ENCODE results near the gene IKBKE.

IKBKE gene

DNA sequence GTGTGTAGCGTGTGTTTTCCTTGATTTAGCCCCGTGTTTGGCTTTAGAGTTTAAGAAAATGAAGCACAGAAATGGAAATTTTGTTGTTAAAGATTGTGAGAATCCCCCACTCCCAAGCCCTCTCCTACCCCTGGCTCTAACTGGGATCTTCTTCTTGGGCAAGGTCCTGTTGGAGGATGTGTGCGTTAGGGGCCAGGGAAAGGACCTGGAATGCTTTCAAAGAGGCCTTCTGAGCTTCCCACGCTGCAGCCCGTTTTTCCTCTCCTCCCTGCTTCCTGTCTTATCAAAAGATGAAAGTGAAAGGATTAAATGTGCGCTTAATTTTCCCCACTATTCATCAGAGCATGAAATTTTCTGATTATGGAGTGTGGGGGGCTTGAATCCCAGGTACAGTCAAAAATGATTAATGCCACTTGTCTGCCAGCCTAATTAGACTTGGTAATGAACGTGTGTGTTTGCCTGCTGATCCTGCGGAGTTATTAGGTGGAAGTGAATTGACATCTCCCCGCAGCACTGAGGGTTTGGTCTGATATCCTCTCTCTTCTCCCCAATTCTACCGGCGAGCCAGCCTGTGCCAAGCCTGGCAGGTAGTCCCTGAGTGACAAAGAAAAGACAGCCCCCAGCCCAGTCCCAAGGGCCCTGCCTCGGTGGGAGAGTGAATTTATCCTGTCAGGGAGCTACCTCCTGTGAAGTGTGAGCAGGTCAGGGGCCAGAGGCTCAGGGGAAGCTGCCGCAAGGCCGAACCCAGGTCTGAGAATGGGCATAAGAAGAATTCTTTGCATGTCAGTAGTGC lies 42.0 kb downstream of the IKBKE start:
- no peak for DNase-seq (ENCODE audit: low read depth, low spot score)

DNA sequence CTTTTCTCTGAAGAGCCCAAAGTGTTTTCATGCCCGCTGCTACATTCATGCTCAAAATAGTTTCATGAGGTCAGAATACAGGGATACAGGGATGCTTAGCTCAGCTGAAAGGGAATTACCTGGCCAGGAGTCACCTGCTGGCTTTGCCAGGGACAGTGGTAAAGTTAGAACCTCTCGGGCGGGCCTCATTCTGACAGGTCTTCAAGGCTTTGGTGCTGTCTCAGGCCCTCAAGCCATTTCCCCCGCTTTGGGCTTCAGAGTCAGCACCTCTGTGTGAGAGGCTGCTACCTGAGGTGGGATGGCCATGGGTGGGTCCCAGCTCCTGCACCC lies 42.5 kb downstream of the IKBKE start:
- DNase-seq (ENCODE audit: low read depth, low spot score), result no peak

GRCh38 chr1:206513312-206514111 lies 43.2 kb downstream of the IKBKE start:
- no peak for DNase-seq (ENCODE audit: low read depth, low spot score)

DNA sequence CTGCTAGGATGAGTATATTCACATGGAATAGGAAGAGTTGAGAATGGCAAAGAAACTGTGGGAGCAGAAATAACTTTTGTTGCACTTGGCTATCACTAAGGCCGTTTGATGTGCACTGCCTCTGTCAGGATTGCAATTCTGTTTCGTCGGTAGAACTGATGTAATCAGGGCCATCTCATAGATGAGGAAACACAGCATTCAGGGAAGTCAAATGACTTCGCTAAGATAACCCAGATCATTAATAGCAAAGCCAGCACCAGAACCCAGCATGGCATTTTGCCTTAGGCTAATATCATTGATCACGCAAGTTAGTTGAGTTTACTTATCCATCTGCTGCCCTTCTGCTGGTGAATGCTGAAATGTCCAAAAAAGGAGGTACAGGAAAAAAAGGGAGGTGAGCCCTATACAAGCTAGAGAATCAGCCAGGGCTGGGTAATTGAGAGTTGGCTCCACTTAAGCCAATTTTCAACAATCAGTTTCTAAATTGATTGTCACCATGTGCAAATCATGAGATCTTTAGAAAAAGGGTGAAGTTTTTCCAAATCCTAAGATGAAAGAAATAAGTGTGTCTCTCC lies 44.6 kb downstream of the IKBKE start:
- DNase-seq (ENCODE audit: low read depth, low spot score), result no peak

GRCh38 chr1:206516728-206516990 lies 46.4 kb downstream of the IKBKE start:
- no peak for DNase-seq (ENCODE audit: low read depth, low spot score)

GRCh38 chr1:206517784-206518183 lies 47.5 kb downstream of the IKBKE start:
- no peak for DNase-seq (ENCODE audit: low read depth, low spot score)

- DNase-seq (ENCODE audit: low read depth, low spot score), result no peak
Measured at GRCh38 chr1:206518206-206518605, 47.9 kb downstream of the IKBKE start.

DNA sequence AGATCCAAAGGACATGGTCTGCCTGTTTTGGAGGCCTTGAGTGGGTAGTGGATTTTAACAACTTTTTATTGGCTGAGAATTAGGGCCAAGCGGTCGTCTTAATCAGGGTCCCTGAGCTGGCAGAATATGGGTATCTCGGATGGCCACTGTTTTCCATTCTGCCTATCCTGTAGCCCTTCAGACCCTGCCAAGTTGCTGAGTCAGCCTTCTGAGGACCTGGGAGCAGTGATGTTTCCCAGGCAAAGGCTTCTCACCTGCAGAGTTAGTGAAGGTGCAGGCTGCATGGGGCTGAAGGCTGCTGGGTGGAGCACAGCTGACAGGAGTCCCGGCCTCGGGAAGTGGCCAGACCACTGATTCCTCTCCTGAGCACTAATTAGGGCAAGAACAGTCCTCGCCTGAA lies 48.5 kb downstream of the IKBKE start:
- DNase-seq (ENCODE audit: low read depth, low spot score), result no peak

- DNase-seq (ENCODE audit: low read depth, low spot score), result no peak
Measured at GRCh38 chr1:206521127-206521526, 50.9 kb downstream of the IKBKE start.

GRCh38 chr1:206521694-206522402 lies 51.6 kb downstream of the IKBKE start:
- DNase-seq (ENCODE audit: low read depth, low spot score), result no peak

DNA sequence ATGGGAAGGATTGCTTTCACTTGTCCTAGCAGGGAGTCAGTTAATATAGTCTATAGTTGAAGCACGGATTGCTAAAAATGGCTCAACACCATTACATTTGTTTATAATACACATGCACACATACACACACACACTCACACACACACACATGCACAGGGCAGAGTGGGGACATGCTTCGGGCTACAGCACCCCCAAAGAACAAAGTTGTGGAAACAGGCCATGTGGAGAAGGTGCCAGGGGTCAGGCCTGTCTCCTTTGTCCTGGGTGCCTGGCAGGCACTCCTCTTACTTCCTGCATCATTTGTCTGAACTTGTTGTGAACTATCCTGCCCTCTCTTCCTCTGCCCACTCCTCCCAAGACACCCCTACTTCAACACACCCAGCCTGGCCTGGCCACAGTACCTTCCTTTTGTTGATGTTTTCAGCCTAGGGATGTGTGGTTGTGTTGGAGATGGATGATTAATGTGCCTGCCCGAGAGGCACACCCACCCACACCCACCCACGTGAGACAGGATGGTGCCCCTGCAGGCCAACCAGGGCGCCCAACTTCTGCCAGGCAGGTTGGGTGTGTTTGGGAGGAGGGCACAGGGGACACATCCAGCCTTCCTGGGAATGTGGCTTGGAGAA lies 54.6 kb downstream of the IKBKE start:
- DNase-seq (ENCODE audit: low read depth, low spot score), result no peak

DNA sequence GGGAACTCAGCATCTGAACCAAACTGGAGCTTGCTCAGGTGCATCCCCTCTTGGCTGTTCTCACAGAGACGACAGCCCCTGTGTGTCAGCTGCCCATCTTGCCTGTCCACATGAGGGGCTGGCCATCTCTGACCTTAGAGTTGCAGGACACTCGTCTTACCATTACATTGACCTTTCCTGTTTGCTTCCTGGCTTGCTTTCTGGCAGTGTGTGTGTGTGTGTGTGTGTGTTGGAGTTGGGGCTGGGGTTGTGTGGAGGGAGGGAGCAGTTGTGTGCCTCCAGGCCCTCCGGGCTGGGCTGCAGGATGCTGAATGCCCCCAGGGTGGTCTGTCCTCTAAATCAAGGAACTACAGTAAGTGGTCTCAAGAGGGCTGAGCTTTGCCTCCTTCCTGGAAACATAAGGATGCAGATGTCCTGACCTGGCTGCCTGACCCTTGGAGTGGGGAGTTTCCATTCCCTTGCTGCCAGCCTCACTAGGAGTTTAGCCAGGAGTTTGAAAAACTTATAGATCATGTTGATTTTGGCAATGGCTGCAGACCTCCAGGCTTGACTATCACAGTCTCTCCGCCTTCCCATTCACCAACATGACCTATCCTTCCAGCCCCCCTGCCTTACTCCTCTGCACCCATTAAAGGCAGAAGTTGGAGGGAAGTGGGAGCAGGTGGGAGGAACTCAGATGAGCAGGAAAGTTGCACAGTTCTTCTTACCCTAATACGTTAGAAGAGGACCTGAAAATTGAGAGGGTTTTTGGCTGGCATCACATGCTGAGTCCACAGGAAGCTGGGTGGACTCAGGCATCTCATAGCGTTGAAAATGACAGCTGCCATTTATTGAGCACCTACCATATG lies 56.0 kb downstream of the IKBKE start:
- DNase-seq (ENCODE audit: low read depth, low spot score), result no peak

GRCh38 chr1:206529425-206529824 lies 59.1 kb downstream of the IKBKE start:
- DNase-seq (ENCODE audit: low read depth, low spot score), result no peak

DNA sequence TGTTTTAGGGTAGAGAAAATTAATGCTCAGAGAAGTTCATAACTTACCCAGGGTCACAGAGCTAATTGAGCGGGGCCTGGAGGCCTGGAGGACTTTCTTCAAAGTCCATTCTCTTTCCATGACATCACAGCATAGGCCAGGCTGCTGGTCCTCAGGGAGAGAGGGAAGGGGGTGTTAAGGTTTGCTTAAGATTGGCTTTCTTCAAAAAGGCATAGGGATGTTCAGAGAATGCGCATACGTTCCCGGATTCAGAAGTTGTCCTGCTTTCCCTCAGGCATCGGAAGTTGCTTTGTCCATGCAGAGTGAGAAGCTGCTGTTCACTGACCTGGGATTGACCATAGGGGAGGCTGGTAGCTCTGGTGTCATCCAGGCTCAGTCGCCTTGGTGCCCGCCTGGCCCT lies 62.1 kb downstream of the IKBKE start:
- no peak for DNase-seq (ENCODE audit: low read depth, low spot score)

- DNase-seq (ENCODE audit: low read depth, low spot score), result no peak
Measured at GRCh38 chr1:206534552-206534951, 64.3 kb downstream of the IKBKE start.

DNA sequence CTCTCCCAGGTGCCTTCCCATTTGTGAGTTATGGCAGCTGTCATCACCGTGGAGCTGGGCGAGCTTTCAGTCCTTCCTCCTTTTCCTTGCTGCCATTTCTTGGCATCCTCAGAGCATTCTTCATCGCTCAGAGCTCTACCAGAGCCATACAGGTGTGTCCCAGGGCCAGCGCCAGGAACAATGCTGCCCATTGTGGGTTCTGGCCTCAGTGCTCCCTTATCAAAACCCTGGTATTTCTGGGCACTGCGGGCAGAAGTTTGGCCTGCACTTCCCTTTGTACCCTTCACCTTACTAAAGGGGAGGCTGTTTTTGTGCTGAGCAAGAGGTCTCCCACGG lies 65.5 kb downstream of the IKBKE start:
- DNase-seq (ENCODE audit: low read depth, low spot score), result no peak

GRCh38 chr1:206537141-206537540 lies 66.9 kb downstream of the IKBKE start:
- no peak for DNase-seq (ENCODE audit: low read depth, low spot score)

GRCh38 chr1:206538086-206538770 lies 68.0 kb downstream of the IKBKE start:
- DNase-seq (ENCODE audit: low read depth, low spot score), result no peak

- DNase-seq (ENCODE audit: low read depth, low spot score), result no peak
Measured at GRCh38 chr1:206538901-206539640, 68.8 kb downstream of the IKBKE start.
